Measurements from ENCODE around the gene MINK1.
"Not testable (repeated sequence)": the region's sequence is repeated elsewhere in the genome, so short reads cannot be mapped to it uniquely, and the experiment has no call there.

Gene MINK1

DNA sequence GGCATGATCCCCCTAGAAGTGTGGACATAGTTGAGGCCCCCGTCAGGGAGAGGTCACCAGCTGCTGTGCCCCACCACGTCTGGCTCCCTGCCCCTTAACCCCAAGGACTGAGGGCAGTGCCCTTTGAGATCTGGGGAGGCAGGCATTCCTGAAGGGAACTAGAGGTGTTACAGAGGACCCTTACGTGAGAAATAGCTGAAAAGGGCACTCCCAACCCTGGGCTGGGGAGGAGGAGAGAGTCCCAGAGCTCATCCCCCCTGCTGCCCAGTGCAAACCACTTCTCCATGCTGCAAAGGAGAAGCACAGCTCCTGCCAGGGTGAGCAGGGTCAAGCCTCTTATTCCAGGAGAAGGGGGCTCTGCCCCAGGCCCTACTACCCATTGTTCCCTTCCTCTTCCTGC is 10.3 kb upstream of the MINK1 start:
- Histone ChIP-seq H3K9me3 (ENCODE audit: low read length) (no peaks in the 10 kb centered on the region), H3K36me3 (ENCODE audit: insufficient read depth, low read length) (peaks cover 24% of the 10 kb centered on the region), H2AFZ (ENCODE audit: low read depth, low read length) (no peak overlapping the region), H3K4me1 (ENCODE audit: insufficient read depth, low read length) (no peaks in the 10 kb centered on the region), H3K27me3 (ENCODE audit: insufficient read depth, low read length) (no peaks in the 10 kb centered on the region), H3K4me3 (ENCODE audit: low read length) (no peak overlapping the region)

DNA sequence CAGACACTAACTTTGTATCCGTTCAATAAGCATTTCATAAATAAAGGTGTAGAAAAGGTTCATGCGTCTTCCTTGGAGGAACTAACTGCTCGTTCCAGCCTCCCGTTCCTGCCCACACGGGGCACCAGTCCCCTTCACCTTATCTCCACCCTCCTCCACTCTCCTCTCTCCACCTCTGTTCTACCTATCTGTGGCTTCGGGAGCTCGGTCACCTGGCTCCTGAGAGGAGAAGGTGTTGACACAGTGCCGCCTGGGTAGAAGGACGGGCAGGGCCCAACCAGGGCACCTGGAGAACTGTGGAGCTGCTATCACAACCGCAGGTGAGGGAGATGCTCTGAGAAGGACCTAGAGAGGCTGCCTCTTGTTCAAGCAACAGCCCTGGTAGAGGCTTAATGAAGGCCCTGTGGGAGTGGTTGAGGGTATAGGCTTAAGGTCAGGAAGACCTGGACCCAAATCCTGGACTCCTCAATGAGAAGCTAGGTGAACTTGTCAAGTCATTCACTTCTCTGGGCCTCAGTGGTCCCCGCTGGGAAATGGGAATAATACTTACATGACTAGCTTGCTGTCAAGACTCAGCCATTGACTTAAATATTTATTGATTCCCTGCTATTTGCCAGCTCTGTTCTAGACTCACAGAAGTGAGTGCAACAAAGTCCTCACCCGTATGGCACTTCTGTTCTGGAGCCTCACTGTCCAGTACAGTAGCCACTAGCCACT is 9.6 kb upstream of the MINK1 start:
- Histone ChIP-seq H3K9me3 (ENCODE audit: low read length) (no peaks in the 10 kb centered on the region), H3K4me3 (ENCODE audit: low read length) (no peak overlapping the region), H3K4me1 (ENCODE audit: insufficient read depth, low read length) (no peaks in the 10 kb centered on the region), H3K36me3 (ENCODE audit: insufficient read depth, low read length) (peaks cover 17% of the 10 kb centered on the region), H3K27me3 (ENCODE audit: insufficient read depth, low read length) (no peaks in the 10 kb centered on the region), H2AFZ (ENCODE audit: low read depth, low read length) (no peak overlapping the region)

DNA sequence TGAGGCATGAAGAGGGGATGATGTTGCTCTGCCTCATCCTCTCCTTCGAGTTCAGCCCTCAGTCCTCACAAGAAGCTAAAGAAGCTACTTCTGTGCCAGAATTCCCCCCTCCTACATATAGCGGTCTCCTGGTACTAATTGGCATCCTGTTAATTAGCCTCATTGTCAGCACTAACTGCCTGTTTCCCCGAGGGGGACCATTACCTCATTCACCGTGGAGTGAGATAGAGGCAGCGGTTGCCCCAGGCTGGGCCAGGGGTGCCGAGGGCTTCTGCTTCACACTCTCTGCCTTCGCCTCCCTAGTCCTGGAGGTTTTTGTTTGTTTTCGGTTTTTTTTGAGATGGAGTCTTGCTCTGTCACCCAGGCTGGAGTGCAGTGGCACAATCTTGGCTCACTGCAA is 5.7 kb upstream of the MINK1 start:
- H3K36me3 ChIP-seq (ENCODE audit: insufficient read depth, low read length), result peaks cover 7% of the 10 kb centered on the region
- H2AFZ ChIP-seq (ENCODE audit: low read depth, low read length), result no peak overlapping the region
- no peaks in the 10 kb centered on the region for H3K9me3 ChIP-seq (ENCODE audit: low read length)
- H3K4me3 ChIP-seq (ENCODE audit: low read length), result no peak overlapping the region
- no peaks in the 10 kb centered on the region for H3K27me3 ChIP-seq (ENCODE audit: insufficient read depth, low read length)
- H3K4me1 ChIP-seq (ENCODE audit: insufficient read depth, low read length), result no peaks in the 10 kb centered on the region

DNA sequence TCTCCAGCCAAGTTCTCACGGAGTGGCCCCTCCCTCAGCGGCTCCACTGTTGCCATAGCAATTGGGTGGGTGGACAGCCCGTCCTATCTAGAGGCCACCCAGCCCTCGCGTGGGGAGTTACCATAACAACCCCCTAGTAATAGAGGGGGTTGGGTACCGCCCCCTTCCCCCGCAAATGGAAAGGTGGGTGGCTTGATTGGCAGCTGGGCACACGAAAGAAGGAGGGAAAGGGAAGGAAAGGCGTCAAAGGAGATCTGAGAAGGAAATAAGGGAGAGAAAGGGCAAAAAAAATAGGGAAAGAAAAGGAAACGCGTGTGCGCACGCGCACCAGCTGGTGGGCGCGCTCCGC is 337 bp upstream of the MINK1 start:
- H3K36me3 ChIP-seq (ENCODE audit: insufficient read depth, low read length); H3K27me3 ChIP-seq (ENCODE audit: insufficient read depth, low read length); H3K9me3 ChIP-seq (ENCODE audit: low read length): not testable (repeated sequence)
- Histone ChIP-seq H3K4me1 (ENCODE audit: insufficient read depth, low read length) (peaks cover 14% of the 10 kb centered on the region), H2AFZ (ENCODE audit: low read depth, low read length) (peak overlapping the region; percentile 60), H3K4me3 (ENCODE audit: low read length) (peak overlapping the region; percentile 73)

DNA sequence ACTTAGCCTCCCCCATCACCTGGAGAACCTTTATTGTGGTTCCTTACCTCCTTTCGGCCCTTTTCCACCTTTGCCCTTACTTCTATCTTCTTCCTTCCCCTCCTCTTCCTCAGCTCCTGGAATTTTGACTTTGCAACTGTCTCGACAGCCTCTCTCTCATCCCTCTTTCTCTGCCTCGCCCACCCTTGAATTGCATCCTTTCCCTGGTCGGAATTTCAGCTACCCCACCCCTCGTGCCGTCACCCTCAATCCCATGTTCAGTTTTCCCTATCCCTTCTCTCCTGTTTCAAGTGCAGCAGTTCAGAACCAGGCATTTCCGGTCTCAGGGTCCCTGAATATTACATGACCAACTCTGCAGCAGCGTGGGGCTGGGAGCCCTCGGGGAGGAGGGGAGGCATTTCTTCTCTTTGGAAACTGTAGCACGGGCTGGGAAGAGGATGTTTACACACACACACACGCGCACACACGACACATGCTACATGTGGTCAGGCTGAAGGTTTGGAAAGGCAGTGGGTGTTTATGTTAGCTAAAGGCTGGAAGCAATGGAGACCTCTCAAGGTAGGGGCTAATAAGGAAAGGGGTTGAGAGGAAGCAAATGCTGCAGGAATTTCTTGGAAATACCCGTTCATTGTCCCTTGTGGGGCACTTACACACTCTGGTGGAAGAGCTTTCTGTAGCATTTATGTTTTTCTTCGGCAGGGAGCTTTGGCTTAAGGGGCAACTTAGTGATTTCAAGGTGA is 971 bp downstream of the MINK1 start:
- Histone ChIP-seq H3K4me3 (ENCODE audit: low read length) (peak overlapping the region; percentile 73), H3K27me3 (ENCODE audit: insufficient read depth, low read length) (no peaks in the 10 kb centered on the region), H2AFZ (ENCODE audit: low read depth, low read length) (peak overlapping the region; percentile 60), H3K4me1 (ENCODE audit: insufficient read depth, low read length) (peaks cover 14% of the 10 kb centered on the region), H3K36me3 (ENCODE audit: insufficient read depth, low read length) (peaks cover 7% of the 10 kb centered on the region), H3K9me3 (ENCODE audit: low read length) (no peaks in the 10 kb centered on the region)

DNA sequence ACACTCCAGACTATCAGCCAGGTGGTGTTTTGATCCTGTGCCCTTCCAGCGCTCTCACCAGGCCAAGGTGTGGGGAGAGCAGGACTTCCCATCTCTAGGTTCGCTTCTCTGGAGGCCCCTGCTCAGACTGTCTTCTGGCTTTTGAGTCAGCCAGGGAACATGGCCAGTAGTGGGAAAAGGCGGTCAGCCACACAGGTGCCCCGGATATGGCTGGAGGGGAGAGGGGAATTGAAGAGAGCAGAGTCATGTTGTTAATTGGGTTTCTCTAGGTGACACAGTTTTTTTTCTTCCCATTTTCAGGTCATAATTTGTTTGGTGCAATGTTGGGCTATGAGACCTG is 1.5 kb downstream of the MINK1 start:
- Histone ChIP-seq H3K36me3 (ENCODE audit: insufficient read depth, low read length) (peaks cover 7% of the 10 kb centered on the region), H3K27me3 (ENCODE audit: insufficient read depth, low read length) (no peaks in the 10 kb centered on the region), H2AFZ (ENCODE audit: low read depth, low read length) (no peak overlapping the region), H3K4me3 (ENCODE audit: low read length) (peak overlapping the region; percentile 73), H3K4me1 (ENCODE audit: insufficient read depth, low read length) (peaks cover 14% of the 10 kb centered on the region), H3K9me3 (ENCODE audit: low read length) (no peaks in the 10 kb centered on the region)

DNA sequence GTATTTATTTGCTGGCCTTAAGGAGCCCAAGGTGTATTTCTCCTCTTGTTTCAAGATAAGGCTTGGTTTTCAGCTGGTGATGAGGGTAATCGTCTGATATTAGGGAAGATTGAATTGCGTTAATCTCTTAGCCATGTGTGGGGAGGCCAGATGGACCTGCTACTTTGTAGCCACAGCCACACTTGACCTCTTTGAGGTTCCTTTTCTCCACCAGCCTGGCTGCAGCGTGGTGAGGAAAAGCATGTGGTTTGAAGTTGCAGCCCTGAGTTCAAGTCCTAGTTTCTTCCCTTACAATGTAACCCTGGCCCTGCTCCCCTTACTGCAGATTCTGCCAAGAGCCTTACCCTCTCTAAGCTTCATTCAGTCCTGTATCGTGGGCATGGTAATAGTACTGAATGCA is 3.1 kb downstream of the MINK1 start:
- peaks cover 14% of the 10 kb centered on the region for H3K4me1 ChIP-seq (ENCODE audit: insufficient read depth, low read length)
- H2AFZ ChIP-seq (ENCODE audit: low read depth, low read length), result no peak overlapping the region
- H3K36me3 ChIP-seq (ENCODE audit: insufficient read depth, low read length), result peaks cover 7% of the 10 kb centered on the region
- no peaks in the 10 kb centered on the region for H3K27me3 ChIP-seq (ENCODE audit: insufficient read depth, low read length)
- no peaks in the 10 kb centered on the region for H3K9me3 ChIP-seq (ENCODE audit: low read length)
- H3K4me3 ChIP-seq (ENCODE audit: low read length), result no peak overlapping the region

DNA sequence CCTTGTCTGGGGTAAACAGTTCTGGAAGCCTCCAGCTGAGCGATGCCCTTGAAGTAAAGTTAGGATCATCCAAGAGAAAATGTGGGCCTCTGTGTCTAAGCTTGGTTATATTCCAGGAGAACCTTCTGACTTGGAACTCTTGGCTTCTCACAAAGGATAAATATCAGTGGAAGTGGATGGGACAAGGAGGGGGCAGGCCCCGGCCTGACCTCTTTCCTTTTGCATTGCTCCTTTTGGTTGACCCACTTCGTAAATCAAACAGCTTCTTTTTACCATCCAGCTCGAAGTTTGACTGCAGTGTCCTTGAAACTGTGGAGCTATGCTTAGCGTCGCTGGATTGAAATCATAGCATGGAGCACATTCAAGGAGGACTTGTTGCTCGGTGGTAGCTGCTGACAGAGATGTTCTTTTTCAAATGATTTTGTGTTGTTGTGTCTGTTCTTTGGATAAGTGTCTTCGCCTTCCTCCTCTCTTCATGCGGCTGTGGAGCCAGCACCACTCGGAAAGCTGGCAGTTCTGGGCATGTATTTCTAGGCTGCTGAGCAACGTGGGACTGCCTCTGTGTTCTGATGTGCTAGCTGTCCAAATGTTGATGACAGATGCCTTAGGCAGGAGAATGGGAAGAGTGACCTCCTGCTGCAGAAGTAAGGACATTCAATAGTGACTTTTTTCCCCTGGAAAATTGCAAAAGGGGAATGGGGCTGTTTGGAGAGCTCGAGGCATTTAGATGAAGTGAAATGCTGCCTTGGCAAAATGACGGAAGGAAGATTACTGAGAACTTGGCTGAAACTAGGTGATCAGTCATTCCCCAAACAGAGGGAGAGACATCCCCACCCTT is 4.5 kb downstream of the MINK1 start:
- Histone ChIP-seq H2AFZ (ENCODE audit: low read depth, low read length) (no peak overlapping the region), H3K4me1 (ENCODE audit: insufficient read depth, low read length) (peaks cover 14% of the 10 kb centered on the region), H3K4me3 (ENCODE audit: low read length) (no peak overlapping the region), H3K9me3 (ENCODE audit: low read length) (no peaks in the 10 kb centered on the region), H3K27me3 (ENCODE audit: insufficient read depth, low read length) (no peaks in the 10 kb centered on the region), H3K36me3 (ENCODE audit: insufficient read depth, low read length) (peaks cover 7% of the 10 kb centered on the region)

DNA sequence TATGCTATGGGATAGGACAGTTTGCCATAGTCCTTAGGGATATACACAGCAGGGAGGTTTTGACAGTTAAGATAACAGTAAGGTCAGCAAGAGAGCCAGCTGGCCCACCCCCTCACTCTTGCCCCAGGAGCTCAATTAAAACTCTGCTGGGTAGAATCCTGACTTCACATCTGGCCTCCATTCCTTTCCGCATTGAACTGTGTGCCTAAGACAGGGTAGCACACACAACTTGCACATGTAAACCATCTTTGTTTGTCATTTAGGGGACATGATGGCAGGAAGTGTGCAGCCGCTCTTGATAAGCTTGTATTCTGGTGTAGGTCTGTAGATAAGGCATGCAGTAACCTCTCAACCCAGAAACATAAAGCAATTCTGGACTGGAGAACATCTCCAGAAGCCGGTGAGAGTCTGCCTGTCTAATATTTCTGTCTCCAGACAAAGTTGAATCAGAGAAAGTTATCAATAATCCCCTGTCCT is 5.2 kb downstream of the MINK1 start:
- Histone ChIP-seq H3K36me3 (ENCODE audit: insufficient read depth, low read length) (peaks cover 7% of the 10 kb centered on the region), H3K4me3 (ENCODE audit: low read length) (no peak overlapping the region), H2AFZ (ENCODE audit: low read depth, low read length) (no peak overlapping the region), H3K27me3 (ENCODE audit: insufficient read depth, low read length) (no peaks in the 10 kb centered on the region), H3K4me1 (ENCODE audit: insufficient read depth, low read length) (peaks cover 14% of the 10 kb centered on the region), H3K9me3 (ENCODE audit: low read length) (no peaks in the 10 kb centered on the region)

DNA sequence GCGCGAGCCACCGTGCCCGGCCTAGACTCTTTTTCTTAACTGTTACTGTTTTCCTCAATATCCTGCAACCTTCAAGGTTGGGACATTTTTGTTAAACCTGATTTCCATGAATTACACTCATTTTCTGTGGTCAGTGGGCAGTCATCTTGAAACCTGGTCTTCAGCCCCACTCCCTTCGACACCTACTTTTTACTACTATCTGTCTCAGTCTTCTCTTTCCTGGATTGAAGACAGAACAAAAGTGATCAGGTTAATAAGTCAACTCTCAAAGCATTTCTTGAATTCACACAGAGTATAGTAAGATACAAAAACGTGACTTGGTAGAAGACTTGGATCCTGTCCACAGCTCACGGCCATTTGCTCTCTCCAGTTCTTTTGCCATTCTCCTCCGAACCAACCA is 6.1 kb downstream of the MINK1 start:
- no peaks in the 10 kb centered on the region for H3K9me3 ChIP-seq (ENCODE audit: low read length)
- H3K36me3 ChIP-seq (ENCODE audit: insufficient read depth, low read length), result peaks cover 7% of the 10 kb centered on the region
- H3K27me3 ChIP-seq (ENCODE audit: insufficient read depth, low read length), result no peaks in the 10 kb centered on the region
- no peak overlapping the region for H2AFZ ChIP-seq (ENCODE audit: low read depth, low read length)
- H3K4me3 ChIP-seq (ENCODE audit: low read length), result no peak overlapping the region
- H3K4me1 ChIP-seq (ENCODE audit: insufficient read depth, low read length), result peaks cover 9% of the 10 kb centered on the region

DNA sequence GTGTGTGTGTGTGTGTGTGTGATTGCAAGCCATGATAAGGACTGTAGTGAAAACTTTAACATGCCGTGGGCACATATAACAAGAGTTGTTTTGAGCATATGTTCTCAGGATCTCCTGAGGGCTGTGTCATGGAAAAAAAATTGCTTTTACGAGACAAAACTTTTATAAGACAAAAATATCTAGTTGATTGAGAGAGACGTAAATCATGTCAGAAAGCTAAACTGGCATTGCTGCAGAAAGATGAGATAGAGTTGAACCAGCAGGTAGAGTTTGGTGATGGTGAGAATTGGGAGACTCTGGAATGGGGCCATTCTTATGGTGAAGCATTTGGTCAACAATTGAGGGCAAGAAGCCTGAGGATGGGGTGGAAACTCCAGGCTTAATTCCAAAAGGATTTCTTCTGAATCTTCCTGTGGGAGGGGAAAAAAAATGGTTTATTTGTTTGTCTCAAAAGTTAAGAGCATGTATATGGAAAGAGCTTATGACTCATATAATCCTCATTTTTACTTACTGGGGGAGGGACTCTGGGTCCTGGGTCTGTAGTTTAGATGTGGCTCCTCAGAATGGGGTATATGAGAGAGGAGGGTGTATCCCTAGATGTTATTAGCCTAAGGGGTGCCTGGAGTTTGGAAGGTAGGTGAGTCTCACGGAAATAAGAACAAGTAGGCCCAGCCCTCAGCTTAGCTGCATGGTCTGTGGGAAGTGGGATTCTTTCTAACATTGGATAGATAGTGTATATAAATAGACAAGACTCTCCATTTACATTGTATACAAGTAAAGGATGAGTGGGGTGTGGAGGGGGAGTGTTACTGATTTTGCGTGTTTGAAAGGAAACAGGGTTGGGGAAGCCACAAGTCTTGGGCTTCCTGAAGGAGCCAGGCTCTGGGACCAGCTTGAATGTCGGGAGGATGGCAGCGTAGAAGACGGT is 7.1 kb downstream of the MINK1 start:
- H2AFZ ChIP-seq (ENCODE audit: low read depth, low read length), result no peak overlapping the region
- H3K27me3 ChIP-seq (ENCODE audit: insufficient read depth, low read length), result no peaks in the 10 kb centered on the region
- no peaks in the 10 kb centered on the region for H3K4me1 ChIP-seq (ENCODE audit: insufficient read depth, low read length)
- H3K4me3 ChIP-seq (ENCODE audit: low read length), result no peak overlapping the region
- H3K9me3 ChIP-seq (ENCODE audit: low read length), result no peaks in the 10 kb centered on the region
- H3K36me3 ChIP-seq (ENCODE audit: insufficient read depth, low read length), result peaks cover 7% of the 10 kb centered on the region

DNA sequence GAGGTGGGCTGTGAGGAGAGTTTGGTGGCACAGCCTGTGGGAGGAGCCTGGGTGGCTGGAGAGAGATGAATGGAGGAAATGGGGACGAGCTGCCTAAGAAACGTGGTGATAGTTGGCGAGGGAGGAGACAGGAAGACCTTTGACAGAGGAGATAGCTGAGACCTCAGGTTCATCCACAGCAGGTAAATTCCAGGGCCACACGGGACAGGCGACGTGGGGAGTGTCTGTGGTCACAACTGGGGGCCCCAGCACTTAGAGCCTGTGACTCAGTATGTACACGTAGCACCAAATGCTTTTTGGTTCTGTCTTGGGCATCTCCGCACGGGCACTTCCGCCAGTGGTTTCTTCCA is 7.7 kb downstream of the MINK1 start:
- peaks cover 7% of the 10 kb centered on the region for H3K36me3 ChIP-seq (ENCODE audit: insufficient read depth, low read length)
- H2AFZ ChIP-seq (ENCODE audit: low read depth, low read length), result no peak overlapping the region

More for the DNA sequence above, 7.7 kb downstream of the MINK1 start:
- H3K4me3 ChIP-seq (ENCODE audit: low read length), result no peak overlapping the region
- H3K9me3 ChIP-seq (ENCODE audit: low read length), result no peaks in the 10 kb centered on the region
- H3K4me1 ChIP-seq (ENCODE audit: insufficient read depth, low read length), result no peaks in the 10 kb centered on the region
- H3K27me3 ChIP-seq (ENCODE audit: insufficient read depth, low read length), result no peaks in the 10 kb centered on the region

All from neuron (in vitro differentiated cells).